Adrenal gland (tissue), 12 donors: ENCODE results near the gene SMCHD1. TPM values are rescaled to one million over a fixed set of nuclear protein-coding genes. Genes with fewer than 3 reads are reported as not detected.

ENCODE experiments used
- DNase-seq, 7 donors: peaks; one replicate each; pipeline ENCODE4 v3.0.0-alpha.2; 2019 to 2020
- H3K27ac ChIP-seq, 5 donors: fragments of 200-600 bp; sonication (generic) in 4 of 5; 1 replicate in 3 of 5; 2 replicates in 2 of 5; pipeline versions ENCODE4 v1.5.1 to v1.8.0; 2016 to 2020; ENCODE audit warnings: mild to moderate bottlenecking in 1 of 5
- H3K27me3 ChIP-seq: fragments of 200-600 bp; 2 replicates; pipeline ENCODE4 v1.8.0; 2021
- H3K36me3 ChIP-seq, 2 donors: fragments of 200-600 bp; replicated peaks in 1 of 2; 1 replicate in 1 of 2; 2 replicates in 1 of 2; pipeline versions ENCODE4 v1.5.1 to v1.8.0; 2018 to 2022
- H3K4me1 ChIP-seq, 2 donors: fragments of 200-600 bp; replicated peaks in 1 of 2; 1 replicate in 1 of 2; 2 replicates in 1 of 2; pipeline versions ENCODE4 v1.5.1 to v1.8.0; 2018 to 2021
- H3K4me3 ChIP-seq, 4 donors: fragments of 200-600 bp; sonication (generic) in 3 of 4; one replicate each; pipeline ENCODE4 v1.5.1; 2016 to 2018
- H3K9me3 ChIP-seq, 3 donors: fragments of 200-600 bp; sonication (generic) in 1 of 3; replicated peaks in 1 of 3; 1 replicate in 2 of 3; 2 replicates in 1 of 3; pipeline versions ENCODE4 v1.5.1 to v1.8.0; 2016 to 2021
- CTCF ChIP-seq, 6 experiments: fragments of 450-650 bp in 4 of 6; fragments of 200-600 bp in 2 of 6; sonication (generic) in 1 of 6; IDR thresholded peaks; 1 replicate in 5 of 6; 2 replicates in 1 of 6; pipeline versions ENCODE4 v1.5.1 to v1.8.0; 2016 to 2021; ENCODE audit warnings: antibody characterized with exemption in 6 of 6, mild to moderate bottlenecking in 2 of 6, moderate library complexity in 1 of 6
- POLR2A ChIP-seq, 2 donors: fragments of 450-650 bp; IDR thresholded peaks; one replicate each; pipeline ENCODE4 v1.6.1; 2017; ENCODE audit warnings: antibody characterized with exemption in 2 of 2, mild to moderate bottlenecking in 2 of 2, moderate library complexity in 1 of 2
- WGBS, 4 donors: extraction: QIAGEN DNeasy Blood & Tissue Kit in 2 of 4; methylation state at CpG; one replicate each; pipeline versions ENCODE4 v1.1.5 to v1.1.7; 2013 to 2017; 5-methylcytosine and 5-hydroxymethylcytosine counted together
- intact Hi-C, 2 donors: fragments of 100-400 bp; cut with DNase I; formaldehyde crosslinking; loops; one replicate each; pipeline versions ENCODE4 v1.14.1 to v1.15.0; 2022 to 2023
- polyA plus RNA-seq, 3 donors: library from polyadenylated mRNA; stranded (reverse); fragments of 200-250 nt in 2 of 3; fragments of 350-450 nt in 1 of 3; fragmentation: Illumina TruSeq in 1 of 3; extraction: RNeasy Lipid Tissue Mini Kit (QIAGEN cat#74804) in 1 of 3; gene quantifications; one replicate each; pipeline ENCODE4 v1.2.3, GENCODE V29; 2013 to 2014
- total RNA-seq, 9 donors: library from RNA; depleted of rRNA in 4 of 9; stranded (reverse); fragments of >200 nt in 4 of 9; fragments of 120-200 nt in 1 of 9; fragmentation: NEBNext Ultra II Directional in 1 of 9; extraction: Animal tissue kit (Norgen Biotek cat#: 25700) in 1 of 9; gene quantifications; one replicate each; pipeline versions ENCODE4 v1.1.0 to v1.2.4, GENCODE V29; 2013 to 2023
- donor health status: healthy with polysubstance abuse.
- donor health status: Bipolar disorder and iron deficiency.
- donor health status: DM: yes; HTN: yes; CAD: no.
- donor health status: DM: no; HTN: no; CAD: no.
- donor health status: DM: no; HTN: no; CAD: no.
- donor health status: DM: yes; HTN: yes; CAD: no.

SMCHD1 gene
- total and polyA plus RNA-seq, 12 donors = 5.3 to 77.1 (median 21.2) TPM

GRCh38 chr18:2780750-2781149 is 125.2 kb downstream of the SMCHD1 start:
- H3K36me3 ChIP-seq = peaks cover 0 to 42% of the 10 kb centered on the region in 2 donors
- no peak for TF ChIP-seq CTCF (IDR thresholded peaks at IDR 0.05)
- TF ChIP-seq POLR2A (IDR thresholded peaks at IDR 0.05) = no peak
- no peaks in the 10 kb centered on the region for H3K27me3 ChIP-seq
- no peak overlapping the region for H3K27ac ChIP-seq
- H3K9me3 ChIP-seq = no peaks in the 10 kb centered on the region
- H3K4me1 ChIP-seq = no peaks in the 10 kb centered on the region
- 80 to 86% (median 83%) methylated on average over 3 of the region's 3 CpGs for WGBS, 4 donors
- intact Hi-C loops = no loop called here
- no peak for DNase-seq
- H3K4me3 ChIP-seq = no peak overlapping the region

- intact Hi-C loops = no loop called here
- no peak for DNase-seq
Observed at GRCh38 chr18:2787225-2787624, 131.7 kb downstream of the SMCHD1 start.

GRCh38 chr18:2792395-2792794 is 136.9 kb downstream of the SMCHD1 start:
- Histone ChIP-seq H3K27ac (no peak overlapping the region), H3K27me3 (no peaks in the 10 kb centered on the region), H3K36me3 (peaks cover 0 to 46% of the 10 kb centered on the region in 2 donors), H3K9me3 (no peaks in the 10 kb centered on the region), H3K4me1 (no peaks in the 10 kb centered on the region), H3K4me3 (no peak overlapping the region)
- no peak for TF ChIP-seq POLR2A (IDR thresholded peaks at IDR 0.05)
- no peak for TF ChIP-seq CTCF (IDR thresholded peaks at IDR 0.05)
- WGBS, 4 donors = 96 to 98% (median 98%) methylated on average over 2 of the region's 2 CpGs
- intact Hi-C loops = no loop called here
- DNase-seq = no peak

More at GRCh38 chr18:2787225-2787624, 131.7 kb downstream of the SMCHD1 start:
- no peak overlapping the region for H3K27ac ChIP-seq
- H3K4me3 ChIP-seq = no peak overlapping the region
- TF ChIP-seq CTCF (IDR thresholded peaks at IDR 0.05) = no peak
- TF ChIP-seq POLR2A (IDR thresholded peaks at IDR 0.05) = no peak
- no peaks in the 10 kb centered on the region for H3K9me3 ChIP-seq
- no peaks in the 10 kb centered on the region for H3K4me1 ChIP-seq
- no peaks in the 10 kb centered on the region for H3K27me3 ChIP-seq
- H3K36me3 ChIP-seq = peaks cover 0 to 57% of the 10 kb centered on the region in 2 donors

- Histone ChIP-seq H3K4me3 (no peak overlapping the region), H3K27ac (no peak overlapping the region), H3K4me1 (no peaks in the 10 kb centered on the region), H3K9me3 (no peaks in the 10 kb centered on the region), H3K36me3 (peaks cover 0 to 31% of the 10 kb centered on the region in 2 donors), H3K27me3 (no peaks in the 10 kb centered on the region)
- DNase-seq = no peak
- WGBS, 4 donors = 96 to 98% (median 97%) methylated on average over 9 of the region's 9 CpGs
- intact Hi-C loops = no loop called here
- TF ChIP-seq CTCF (IDR thresholded peaks at IDR 0.05) = no peak
- no peak for TF ChIP-seq POLR2A (IDR thresholded peaks at IDR 0.05)
Observed at GRCh38 chr18:2794159-2794558, 138.6 kb downstream of the SMCHD1 start.
